Ascending aorta (tissue), 2 donors: ENCODE data around the gene RHOH. TPM values are rescaled to one million over a fixed set of nuclear protein-coding genes. Genes with fewer than 3 reads are reported as not detected.

Source experiments
- DNase-seq, 2 donors: peaks; one replicate each; pipeline ENCODE4 v3.0.0-alpha.2; 2019; ENCODE audit warnings: low spot score in 2 of 2
- H3K27ac ChIP-seq, 2 donors: fragments of 200-600 bp; sonication (generic); one replicate each; pipeline ENCODE4 v1.5.1; 2016 to 2017; ENCODE audit warnings: mild to moderate bottlenecking in 1 of 2
- H3K27me3 ChIP-seq: fragments of 200-600 bp; sonication (generic); one replicate; pipeline ENCODE4 v1.5.1; 2017
- H3K36me3 ChIP-seq, 2 donors: fragments of 200-600 bp; sonication (generic); one replicate each; pipeline ENCODE4 v1.5.1; 2016
- H3K4me1 ChIP-seq, 2 donors: fragments of 200-600 bp; sonication (generic); one replicate each; pipeline ENCODE4 v1.5.1; 2016 to 2017; ENCODE audit warnings: mild to moderate bottlenecking in 1 of 2
- H3K4me3 ChIP-seq, 2 donors: fragments of 200-600 bp; sonication (generic); one replicate each; pipeline ENCODE4 v1.5.1; 2016 to 2017; ENCODE audit warnings: mild to moderate bottlenecking in 1 of 2
- H3K9me3 ChIP-seq, 2 donors: fragments of 200-600 bp; sonication (generic); one replicate each; pipeline ENCODE4 v1.5.1; 2016
- CTCF ChIP-seq, 3 experiments: fragments of 200-600 bp in 2 of 3; fragments of 450-650 bp in 1 of 3; sonication (generic) in 2 of 3; IDR thresholded peaks; one replicate each; pipeline ENCODE4 v1.5.1; 2016 to 2019; ENCODE audit warnings: antibody characterized with exemption in 3 of 3, mild to moderate bottlenecking in 1 of 3, moderate library complexity in 1 of 3
- intact Hi-C: fragments of 100-400 bp; cut with DNase I; formaldehyde crosslinking; loops from one replicate; pipeline ENCODE4 v1.15.1; 2023
- total RNA-seq: library from RNA; depleted of rRNA; stranded (reverse); fragments of >200 nt; gene quantifications from one replicate; pipeline ENCODE4 v1.1.0, GENCODE V29; 2016

RHOH gene
- total RNA-seq, 1 donor from 2014 or later: not detected

- no peak overlapping the region for H3K4me3 ChIP-seq
- H3K36me3 ChIP-seq: no peaks in the 10 kb centered on the region
- TF ChIP-seq CTCF (IDR thresholded peaks at IDR 0.05): no peak
- DNase-seq: no peak
- H3K27ac ChIP-seq: no peak overlapping the region
- no peaks in the 10 kb centered on the region for H3K4me1 ChIP-seq
- intact Hi-C loops: no loop called here
- no peaks in the 10 kb centered on the region for H3K27me3 ChIP-seq
- no peaks in the 10 kb centered on the region for H3K9me3 ChIP-seq
These were observed 14.7 kb downstream of the RHOH start for GRCh38 chr4:40211224-40212185.

GRCh38 chr4:40212674-40213527, 16.1 kb downstream of the RHOH start:
- TF ChIP-seq CTCF (IDR thresholded peaks at IDR 0.05): no peak
- Histone ChIP-seq H3K9me3 (no peaks in the 10 kb centered on the region), H3K27ac (no peak overlapping the region), H3K36me3 (no peaks in the 10 kb centered on the region), H3K4me3 (no peak overlapping the region), H3K27me3 (no peaks in the 10 kb centered on the region), H3K4me1 (no peaks in the 10 kb centered on the region)
- DNase-seq: no peak
- intact Hi-C loops: no loop called here

- no peak overlapping the region for H3K4me3 ChIP-seq
- no peak for TF ChIP-seq CTCF (IDR thresholded peaks at IDR 0.05)
- intact Hi-C loops: no loop called here
- no peaks in the 10 kb centered on the region for H3K4me1 ChIP-seq
- DNase-seq: no peak
- H3K27ac ChIP-seq: no peak overlapping the region
- no peaks in the 10 kb centered on the region for H3K27me3 ChIP-seq
- H3K36me3 ChIP-seq: no peaks in the 10 kb centered on the region
- H3K9me3 ChIP-seq: no peaks in the 10 kb centered on the region
These were observed 17.2 kb downstream of the RHOH start for GRCh38 chr4:40214038-40214437.

- H3K27ac ChIP-seq: no peak overlapping the region
- H3K4me1 ChIP-seq: no peaks in the 10 kb centered on the region
- H3K9me3 ChIP-seq: no peaks in the 10 kb centered on the region
- intact Hi-C loops: no loop called here
- no peak for DNase-seq
- H3K27me3 ChIP-seq: no peaks in the 10 kb centered on the region
- TF ChIP-seq CTCF (IDR thresholded peaks at IDR 0.05): no peak
- H3K4me3 ChIP-seq: no peak overlapping the region
- no peaks in the 10 kb centered on the region for H3K36me3 ChIP-seq
These were observed 18.0 kb downstream of the RHOH start for GRCh38 chr4:40214661-40215418.

- Histone ChIP-seq H3K36me3 (no peaks in the 10 kb centered on the region), H3K4me3 (no peak overlapping the region), H3K27ac (no peak overlapping the region), H3K27me3 (no peaks in the 10 kb centered on the region), H3K9me3 (no peaks in the 10 kb centered on the region), H3K4me1 (no peaks in the 10 kb centered on the region)
- no peak for TF ChIP-seq CTCF (IDR thresholded peaks at IDR 0.05)
- intact Hi-C loops: no loop called here
- no peak for DNase-seq
These were observed 20.0 kb downstream of the RHOH start for GRCh38 chr4:40216622-40217366.
